GM23338 (cell line): ENCODE data around the gene GIMAP2. TPM values are rescaled to one million over a fixed set of nuclear protein-coding genes. Genes with fewer than 3 reads are reported as not detected.

Source experiments
- ATAC-seq: fragments of 200-7000 bp; cut with Tn5 transposase; 3 replicates; pipeline ENCODE4 v1.9.1; 2020
- DNase-seq: peaks from one replicate; pipeline ENCODE4 v3.0.0-alpha.2; 2015; ENCODE audit warnings: low spot score
- H2AFZ ChIP-seq: fragments of 200-600 bp; sonication (generic); 2 replicates; pipeline ENCODE4 v1.8.0; 2016; ENCODE audit warnings: antibody characterized with exemption, mild to moderate bottlenecking, moderate library complexity
- H3F3A ChIP-seq: fragments of 200-600 bp; sonication (generic); replicated peaks from 2 replicates; pipeline ENCODE4 v1.8.0; 2017; ENCODE audit warnings: antibody characterized with exemption, mixed run types, low read depth
- H3K27ac ChIP-seq: fragments of 200-600 bp; sonication (generic); 2 replicates; pipeline ENCODE4 v1.6.1; 2016; ENCODE audit warnings: low read depth
- H3K27me3 ChIP-seq: fragments of 200-600 bp; sonication (generic); 2 replicates; pipeline ENCODE4 v1.8.0; 2016; ENCODE audit warnings: mild to moderate bottlenecking, mixed run types, moderate library complexity; ENCODE audit not compliant: insufficient read depth
- H3K36me3 ChIP-seq: fragments of 200-600 bp; sonication (generic); 2 replicates; pipeline ENCODE4 v1.8.0; 2016; ENCODE audit warnings: mild to moderate bottlenecking; ENCODE audit not compliant: insufficient read depth
- H3K4me1 ChIP-seq: fragments of 200-600 bp; sonication (generic); 2 replicates; pipeline ENCODE4 v1.8.0; 2016; ENCODE audit warnings: mild to moderate bottlenecking, moderate library complexity; ENCODE audit not compliant: insufficient read depth
- H3K4me2 ChIP-seq: fragments of 200-600 bp; sonication (generic); 2 replicates; pipeline ENCODE4 v1.7.1; 2017; ENCODE audit warnings: mixed run types
- H3K4me3 ChIP-seq: fragments of 200-600 bp; sonication (generic); 2 replicates; pipeline ENCODE4 v1.6.1; 2016; ENCODE audit warnings: mixed run types
- H3K79me2 ChIP-seq: fragments of 200-600 bp; sonication (generic); replicated peaks from 2 replicates; pipeline ENCODE4 v1.8.0; 2017; ENCODE audit warnings: mild to moderate bottlenecking; ENCODE audit not compliant: insufficient read depth
- H3K9me2 ChIP-seq: fragments of 200-600 bp; sonication (generic); 2 replicates; pipeline ENCODE4 v1.8.0; 2017; ENCODE audit not compliant: insufficient read depth
- H4K20me1 ChIP-seq: fragments of 200-600 bp; sonication (generic); replicated peaks from 2 replicates; pipeline ENCODE4 v1.8.0; 2017; ENCODE audit warnings: mild to moderate bottlenecking; ENCODE audit not compliant: insufficient read depth
- H3K27ac Mint-ChIP-seq: 2 replicates; pipeline ENCODE4 v1.8.0; 2020; ENCODE audit warnings: inconsistent platforms, mild to moderate bottlenecking, moderate library complexity, mixed read lengths
- H3K27me3 Mint-ChIP-seq: 3 replicates; pipeline ENCODE4 v1.8.0; 2022; ENCODE audit warnings: low read depth, mild to moderate bottlenecking, moderate library complexity, mixed read lengths, inconsistent platforms; ENCODE audit not compliant: insufficient read depth, poor library complexity
- H3K36me3 Mint-ChIP-seq: 3 replicates; pipeline ENCODE4 v1.8.0; 2021; ENCODE audit warnings: low read depth, mild to moderate bottlenecking, inconsistent platforms, moderate library complexity, mixed read lengths
- H3K4me1 Mint-ChIP-seq: 3 replicates; pipeline ENCODE4 v1.8.0; 2020; ENCODE audit warnings: mild to moderate bottlenecking, inconsistent platforms, mixed read lengths
- H3K4me3 Mint-ChIP-seq: 3 replicates; pipeline ENCODE4 v1.8.0; 2021; ENCODE audit warnings: moderate library complexity, mild to moderate bottlenecking, inconsistent platforms, mixed read lengths
- H3K9me3 Mint-ChIP-seq: 3 replicates; pipeline ENCODE4 v1.8.0; 2020; ENCODE audit warnings: moderate library complexity, mild to moderate bottlenecking, inconsistent platforms, mixed read lengths
- CREB1 ChIP-seq: fragments of 250-450 bp; sonication (Bioruptor Pico); IDR thresholded peaks from 2 replicates; pipeline ENCODE4 v1.5.0; 2020; ENCODE audit warnings: low read depth, mild to moderate bottlenecking, moderate library complexity
- EZH2 ChIP-seq: fragments of 200-600 bp; sonication (generic); IDR thresholded peaks from one replicate; pipeline ENCODE4 v1.8.0; 2017; ENCODE audit warnings: antibody characterized with exemption, mild to moderate bottlenecking, low read depth; ENCODE audit not compliant: unreplicated experiment
- EZH2phosphoT487 ChIP-seq: fragments of 200-600 bp; sonication (generic); IDR thresholded peaks from one replicate; pipeline ENCODE4 v1.8.1; 2018; ENCODE audit warnings: antibody characterized with exemption; ENCODE audit not compliant: unreplicated experiment
- JUNB ChIP-seq: IDR thresholded peaks from one replicate; pipeline ENCODE4 v1.6.1; 2016; ENCODE audit warnings: antibody characterized with exemption; ENCODE audit not compliant: unreplicated experiment
- POLR2AphosphoS5 ChIP-seq: IDR thresholded peaks from 2 replicates; pipeline ENCODE4 v1.6.1; 2016; ENCODE audit warnings: antibody characterized with exemption, low read depth
- ZNF114 ChIP-seq: fragments of 250-450 bp; sonication (Bioruptor Pico); IDR thresholded peaks from 2 replicates; pipeline ENCODE4 v1.5.0; 2020; ENCODE audit warnings: mild to moderate bottlenecking, moderate library complexity
- ZNF331 ChIP-seq: fragments of 250-450 bp; sonication (Bioruptor Pico); IDR thresholded peaks from 2 replicates; pipeline ENCODE4 v1.5.0; 2020; ENCODE audit warnings: low read depth, mild to moderate bottlenecking, moderate library complexity
- polyA plus RNA-seq: library from polyadenylated mRNA; unstranded; fragments of >200 nt; fragmentation: Nextera tagmentation; extraction: Ambion mirVana; gene quantifications from 2 replicates; pipeline ENCODE4 v1.2.1, GENCODE V29; 2016
- total RNA-seq: library from RNA; depleted of rRNA; stranded (reverse); fragments of >200 nt; shearing (Covaris generic); gene quantifications from 2 replicates; pipeline ENCODE4 v1.2.3, GENCODE V29; 2014; rRNA removed
- TF ChIP-seq, protein P1 (sequence below): IDR thresholded peaks from 2 replicates; pipeline ENCODE4 v1.6.1; 2016; ENCODE audit warnings: antibody characterized with exemption
- TF ChIP-seq, protein P2 (sequence below): IDR thresholded peaks from one replicate; pipeline ENCODE4 v1.6.1; 2018; ENCODE audit warnings: antibody characterized with exemption; ENCODE audit not compliant: unreplicated experiment

The GIMAP2 gene
- total and polyA plus RNA-seq, 2 experiments from 2014 or later: not detected

DNA sequence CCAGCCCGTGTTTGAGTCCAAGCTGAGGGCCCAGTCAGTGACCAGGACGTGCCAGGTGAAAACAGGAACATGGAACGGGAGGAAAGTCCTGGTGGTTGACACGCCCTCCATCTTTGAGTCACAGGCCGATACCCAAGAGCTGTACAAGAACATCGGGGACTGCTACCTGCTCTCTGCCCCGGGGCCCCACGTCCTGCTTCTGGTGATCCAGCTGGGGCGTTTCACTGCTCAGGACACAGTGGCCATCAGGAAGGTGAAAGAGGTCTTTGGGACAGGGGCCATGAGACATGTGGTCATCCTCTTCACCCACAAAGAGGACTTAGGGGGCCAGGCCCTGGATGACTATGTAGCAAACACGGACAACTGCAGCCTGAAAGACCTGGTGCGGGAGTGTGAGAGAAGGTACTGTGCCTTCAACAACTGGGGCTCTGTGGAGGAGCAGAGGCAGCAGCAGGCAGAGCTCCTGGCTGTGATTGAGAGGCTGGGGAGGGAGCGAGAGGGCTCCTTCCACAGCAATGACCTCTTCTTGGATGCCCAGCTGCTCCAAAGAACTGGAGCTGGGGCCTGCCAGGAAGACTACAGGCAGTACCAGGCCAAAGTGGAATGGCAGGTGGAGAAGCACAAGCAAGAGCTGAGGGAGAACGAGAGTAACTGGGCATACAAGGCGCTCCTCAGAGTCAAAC is 56.9 kb downstream of the GIMAP2 start:
- H3K27me3 ChIP-seq: peaks cover 98% of the 10 kb centered on the region
- no peak overlapping the region for H3K4me3 ChIP-seq
- no peak for ATAC-seq
- Mint-ChIP-seq H3K36me3 (no peaks in the 10 kb centered on the region), H3K27ac (no peak overlapping the region), H3K27me3 (peaks cover 99% of the 10 kb centered on the region), H3K4me1 (no peaks in the 10 kb centered on the region), H3K4me3 (no peak overlapping the region), H3K9me3 (no peaks in the 10 kb centered on the region; the same call in 1 of the 3 replicates)
- H3K79me2 ChIP-seq: no peaks in the 10 kb centered on the region
- H2AFZ ChIP-seq: no peak overlapping the region
- DNase-seq: no peak
- H3K36me3 ChIP-seq: no peaks in the 10 kb centered on the region
- H3K4me2 ChIP-seq: no peak overlapping the region
- no peaks in the 10 kb centered on the region for H3K9me2 ChIP-seq
- H3K4me1 ChIP-seq: no peaks in the 10 kb centered on the region
- TF ChIP-seq POLR2AphosphoS5 (no peak), JUNB (no peak), EZH2phosphoT487 (no peak), ZNF114 (CRISPR knock-in tag) (no peak), CREB1 (no peak), EZH2 (no peak), ZNF331 (CRISPR knock-in tag) (no peak)
- TF ChIP-seq, protein P1, sequence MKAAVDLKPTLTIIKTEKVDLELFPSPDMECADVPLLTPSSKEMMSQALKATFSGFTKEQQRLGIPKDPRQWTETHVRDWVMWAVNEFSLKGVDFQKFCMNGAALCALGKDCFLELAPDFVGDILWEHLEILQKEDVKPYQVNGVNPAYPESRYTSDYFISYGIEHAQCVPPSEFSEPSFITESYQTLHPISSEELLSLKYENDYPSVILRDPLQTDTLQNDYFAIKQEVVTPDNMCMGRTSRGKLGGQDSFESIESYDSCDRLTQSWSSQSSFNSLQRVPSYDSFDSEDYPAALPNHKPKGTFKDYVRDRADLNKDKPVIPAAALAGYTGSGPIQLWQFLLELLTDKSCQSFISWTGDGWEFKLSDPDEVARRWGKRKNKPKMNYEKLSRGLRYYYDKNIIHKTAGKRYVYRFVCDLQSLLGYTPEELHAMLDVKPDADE: no peak
- TF ChIP-seq, protein P2, sequence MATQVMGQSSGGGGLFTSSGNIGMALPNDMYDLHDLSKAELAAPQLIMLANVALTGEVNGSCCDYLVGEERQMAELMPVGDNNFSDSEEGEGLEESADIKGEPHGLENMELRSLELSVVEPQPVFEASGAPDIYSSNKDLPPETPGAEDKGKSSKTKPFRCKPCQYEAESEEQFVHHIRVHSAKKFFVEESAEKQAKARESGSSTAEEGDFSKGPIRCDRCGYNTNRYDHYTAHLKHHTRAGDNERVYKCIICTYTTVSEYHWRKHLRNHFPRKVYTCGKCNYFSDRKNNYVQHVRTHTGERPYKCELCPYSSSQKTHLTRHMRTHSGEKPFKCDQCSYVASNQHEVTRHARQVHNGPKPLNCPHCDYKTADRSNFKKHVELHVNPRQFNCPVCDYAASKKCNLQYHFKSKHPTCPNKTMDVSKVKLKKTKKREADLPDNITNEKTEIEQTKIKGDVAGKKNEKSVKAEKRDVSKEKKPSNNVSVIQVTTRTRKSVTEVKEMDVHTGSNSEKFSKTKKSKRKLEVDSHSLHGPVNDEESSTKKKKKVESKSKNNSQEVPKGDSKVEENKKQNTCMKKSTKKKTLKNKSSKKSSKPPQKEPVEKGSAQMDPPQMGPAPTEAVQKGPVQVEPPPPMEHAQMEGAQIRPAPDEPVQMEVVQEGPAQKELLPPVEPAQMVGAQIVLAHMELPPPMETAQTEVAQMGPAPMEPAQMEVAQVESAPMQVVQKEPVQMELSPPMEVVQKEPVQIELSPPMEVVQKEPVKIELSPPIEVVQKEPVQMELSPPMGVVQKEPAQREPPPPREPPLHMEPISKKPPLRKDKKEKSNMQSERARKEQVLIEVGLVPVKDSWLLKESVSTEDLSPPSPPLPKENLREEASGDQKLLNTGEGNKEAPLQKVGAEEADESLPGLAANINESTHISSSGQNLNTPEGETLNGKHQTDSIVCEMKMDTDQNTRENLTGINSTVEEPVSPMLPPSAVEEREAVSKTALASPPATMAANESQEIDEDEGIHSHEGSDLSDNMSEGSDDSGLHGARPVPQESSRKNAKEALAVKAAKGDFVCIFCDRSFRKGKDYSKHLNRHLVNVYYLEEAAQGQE: no peak
- no peak overlapping the region for H3K27ac ChIP-seq
- H4K20me1 ChIP-seq: peaks cover 19% of the 10 kb centered on the region
- H3F3A ChIP-seq: no peaks in the 10 kb centered on the region

Other genes with a start within 250 kb of the GIMAP2 start
- not detected in 2 replicates for gene GIMAP8, start 235.1 kb upstream of the GIMAP2 start, total RNA-seq
- gene GIMAP8, start 235.1 kb upstream of the GIMAP2 start, polyA plus RNA-seq: 0.06 TPM in 1 of 2 replicates, not detected in the other
- not detected in 2 replicates for gene GIMAP7, start 170.8 kb upstream of the GIMAP2 start, total RNA-seq
- not detected in 2 replicates for gene GIMAP7, start 170.8 kb upstream of the GIMAP2 start, polyA plus RNA-seq
- gene GIMAP4, start 118.3 kb upstream of the GIMAP2 start, total RNA-seq: not detected in 2 replicates
- gene GIMAP4, start 118.3 kb upstream of the GIMAP2 start, polyA plus RNA-seq: 0.19 TPM in 1 of 2 replicates, not detected in the other
- not detected in 2 replicates for gene GIMAP6, start 53.3 kb upstream of the GIMAP2 start, total RNA-seq
- gene GIMAP6, start 53.3 kb upstream of the GIMAP2 start, polyA plus RNA-seq: not detected in 2 replicates
- gene GIMAP1, start 30.9 kb downstream of the GIMAP2 start, total RNA-seq: not detected in 2 replicates
- not detected in 2 replicates for gene GIMAP1, start 30.9 kb downstream of the GIMAP2 start, polyA plus RNA-seq
- gene GIMAP5, start 51.7 kb downstream of the GIMAP2 start, total RNA-seq: not detected in 2 replicates
- not detected in 2 replicates for gene GIMAP5, start 51.7 kb downstream of the GIMAP2 start, polyA plus RNA-seq
- gene TMEM176B, start 114.7 kb downstream of the GIMAP2 start, total RNA-seq: 0.35 and 0.47 TPM in 2 replicates
- 0.42 and 0.83 TPM in 2 replicates for gene TMEM176B, start 114.7 kb downstream of the GIMAP2 start, polyA plus RNA-seq
- not detected in 2 replicates for gene TMEM176A, start 115.1 kb downstream of the GIMAP2 start, total RNA-seq
- gene TMEM176A, start 115.1 kb downstream of the GIMAP2 start, polyA plus RNA-seq: 0.34 and 0.66 TPM in 2 replicates
- 0.47 TPM in 1 of 2 replicates, not detected in the other for gene AOC1, start 166.8 kb downstream of the GIMAP2 start, total RNA-seq
- gene AOC1, start 166.8 kb downstream of the GIMAP2 start, polyA plus RNA-seq: not detected in 2 replicates